Measurements from ENCODE around the gene LCE2A. TPM values are rescaled to one million over a fixed set of nuclear protein-coding genes. Genes with fewer than 3 reads are reported as not detected.
A peak's percentile ranks its signal among the peaks of the same experiment; 100 is the strongest.

Gene LCE2A, protein sequence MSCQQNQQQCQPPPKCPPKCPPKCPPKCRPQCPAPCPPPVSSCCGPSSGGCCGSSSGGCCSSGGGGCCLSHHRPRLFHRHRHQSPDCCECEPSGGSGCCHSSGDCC
- not detected for total RNA-seq

GRCh38 chr1:152697701-152698600, at the start of gene LCE2A:
LCE2A (plus strand) TSS chr1:152698345; CDS start chr1:152698902, 557 bp downstream.
- Histone ChIP-seq H3K36me3 (no peaks in the 10 kb centered on the region), H3K4me1 (no peaks in the 10 kb centered on the region), H3K27ac (no peak within 1 kb of the TSS), H3K9me3 (no peaks in the 10 kb centered on the region), H3K27me3 (no peaks in the 10 kb centered on the region), H3K4me3 (no peak within 1 kb of the TSS)
- no peak for TF ChIP-seq POLR2AphosphoS5 (IDR thresholded peaks at IDR 0.05; ENCODE audit: insufficient read depth in 1 of 2, low read depth in 1 of 2)
- no peak for TF ChIP-seq CTCF (IDR thresholded peaks at IDR 0.05)
- no peak for TF ChIP-seq POLR2A (IDR thresholded peaks at IDR 0.05)
- intact Hi-C loops (cut with DNase I): no loop called here
- DNase-seq (ENCODE audit: extremely low spot score in 2 of 2): no peak

- intact Hi-C loops (cut with DNase I): no loop called here
Measured at GRCh38 chr1:152654110-152654509, 44.0 kb upstream of the LCE2A start.

DNA sequence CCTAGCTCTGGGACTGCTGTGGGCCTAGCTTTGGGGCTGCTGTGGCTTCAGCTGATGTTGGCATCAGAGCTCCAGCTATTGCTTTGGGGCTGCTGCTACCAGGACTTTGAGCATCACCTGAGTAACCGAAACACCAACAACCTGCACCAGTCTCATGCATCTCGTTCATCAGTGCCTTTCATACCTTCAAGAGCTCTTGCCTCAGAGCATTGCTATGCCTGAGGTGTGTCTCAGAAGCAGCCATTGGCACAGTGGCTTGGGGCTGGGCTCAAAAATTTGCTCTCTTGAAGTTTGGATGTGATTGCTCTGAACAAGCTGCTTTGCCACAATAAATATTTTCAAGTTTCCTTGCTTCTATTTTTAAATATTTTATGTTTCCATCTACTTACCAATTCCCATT, 41.7 kb upstream of the LCE2A start:
- intact Hi-C loops (cut with DNase I): no loop called here
- no peaks in the 10 kb centered on the region for H3K27me3 ChIP-seq

More at GRCh38 chr1:152654110-152654509, 44.0 kb upstream of the LCE2A start:
- Histone ChIP-seq H3K4me3 (no peak overlapping the region), H3K4me1 (no peaks in the 10 kb centered on the region), H3K27ac (no peak overlapping the region), H3K27me3 (no peaks in the 10 kb centered on the region), H3K36me3 (no peaks in the 10 kb centered on the region), H3K9me3 (no peaks in the 10 kb centered on the region)
- TF ChIP-seq POLR2AphosphoS5 (IDR thresholded peaks at IDR 0.05; ENCODE audit: insufficient read depth in 1 of 2, low read depth in 1 of 2): no peak
- TF ChIP-seq CTCF (IDR thresholded peaks at IDR 0.05): peak in 1 of 3 experiments; percentile 30
- TF ChIP-seq POLR2A (IDR thresholded peaks at IDR 0.05): no peak
- DNase-seq (ENCODE audit: extremely low spot score in 2 of 2): no peak

GRCh38 chr1:152657677-152658076, 40.5 kb upstream of the LCE2A start:
- intact Hi-C loops (cut with DNase I): no loop called here
- no peaks in the 10 kb centered on the region for H3K4me1 ChIP-seq
- no peaks in the 10 kb centered on the region for H3K9me3 ChIP-seq
- H3K27me3 ChIP-seq: no peaks in the 10 kb centered on the region
- H3K27ac ChIP-seq: no peak overlapping the region
- no peaks in the 10 kb centered on the region for H3K36me3 ChIP-seq
- no peak for DNase-seq (ENCODE audit: extremely low spot score in 2 of 2)
- no peak for TF ChIP-seq POLR2AphosphoS5 (IDR thresholded peaks at IDR 0.05; ENCODE audit: insufficient read depth in 1 of 2, low read depth in 1 of 2)
- TF ChIP-seq CTCF (IDR thresholded peaks at IDR 0.05): no peak
- no peak for TF ChIP-seq POLR2A (IDR thresholded peaks at IDR 0.05)
- H3K4me3 ChIP-seq: no peak overlapping the region

More for the DNA sequence above, 41.7 kb upstream of the LCE2A start:
- H3K4me3 ChIP-seq: no peak overlapping the region
- no peak for DNase-seq (ENCODE audit: extremely low spot score in 2 of 2)
- no peaks in the 10 kb centered on the region for H3K4me1 ChIP-seq
- no peaks in the 10 kb centered on the region for H3K9me3 ChIP-seq
- H3K36me3 ChIP-seq: no peaks in the 10 kb centered on the region
- TF ChIP-seq POLR2A (IDR thresholded peaks at IDR 0.05) (no peak), CTCF (IDR thresholded peaks at IDR 0.05) (no peak)
- H3K27ac ChIP-seq: no peak overlapping the region

DNA sequence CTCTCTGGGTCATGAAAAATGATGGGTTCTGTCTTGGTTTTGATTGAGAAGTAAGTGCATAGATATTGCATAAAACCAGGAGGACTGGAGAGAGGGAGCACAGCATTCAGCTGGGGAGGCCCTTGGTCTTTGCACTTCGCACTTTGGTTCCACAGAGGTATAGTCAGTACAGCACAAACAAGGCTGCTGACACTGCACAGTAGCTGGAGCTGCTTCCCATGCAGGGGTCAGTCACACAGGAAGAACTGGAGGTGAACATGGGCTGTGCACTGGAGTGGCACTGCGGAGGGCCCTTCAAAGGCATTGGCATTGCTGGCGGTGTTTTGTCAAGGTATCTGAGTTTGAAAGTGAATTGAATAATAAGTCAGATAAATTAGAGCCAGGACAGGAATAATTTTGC, 39.5 kb upstream of the LCE2A start:
- Histone ChIP-seq H3K9me3 (no peaks in the 10 kb centered on the region), H3K27me3 (no peaks in the 10 kb centered on the region), H3K27ac (no peak overlapping the region), H3K4me1 (no peaks in the 10 kb centered on the region), H3K36me3 (no peaks in the 10 kb centered on the region), H3K4me3 (no peak overlapping the region)
- no peak for DNase-seq (ENCODE audit: extremely low spot score in 2 of 2)
- TF ChIP-seq POLR2AphosphoS5 (IDR thresholded peaks at IDR 0.05; ENCODE audit: insufficient read depth in 1 of 2, low read depth in 1 of 2) (no peak), CTCF (IDR thresholded peaks at IDR 0.05) (no peak), POLR2A (IDR thresholded peaks at IDR 0.05) (no peak)
- intact Hi-C loops (cut with DNase I): no loop called here

Data from vagina (tissue), 2 donors.